Calu3 (cell line): ENCODE measurements around the gene PLPPR5. TPM values are rescaled to one million over a fixed set of nuclear protein-coding genes. Genes with fewer than 3 reads are reported as not detected.

Experiments
- BruUV-seq: library from RNA; stranded (reverse); fragments of 400-500 nt; replicated peaks from 2 replicates; lab custom pipeline; 2021; lab: Mats Ljungman, UMichigan
- CTCF ChIA-PET: fragments of 300-600 bp; sonication (Branson Sonifier 250); formaldehyde crosslinking; loops from one replicate; lab custom pipeline; 2022; ENCODE audit warnings: antibody characterized with exemption; lab: Charles Lee
- DNase-seq: peaks from one replicate; pipeline ENCODE4 v3.0.0; 2022
- H3K27ac Mint-ChIP-seq: one replicate; pipeline ENCODE4 v1.8.0; 2022; ENCODE audit warnings: mixed read lengths; ENCODE audit not compliant: unreplicated experiment
- H3K27me3 Mint-ChIP-seq: one replicate; pipeline ENCODE4 v1.8.0; 2022; ENCODE audit warnings: mixed read lengths; ENCODE audit not compliant: unreplicated experiment
- H3K36me3 Mint-ChIP-seq: one replicate; pipeline ENCODE4 v1.8.0; 2022; ENCODE audit warnings: mild to moderate bottlenecking, moderate library complexity, mixed read lengths; ENCODE audit not compliant: insufficient read depth, unreplicated experiment
- H3K4me1 Mint-ChIP-seq: one replicate; pipeline ENCODE4 v1.8.0; 2022; ENCODE audit warnings: mild to moderate bottlenecking, low read depth, mixed read lengths; ENCODE audit not compliant: unreplicated experiment
- H3K4me3 Mint-ChIP-seq: one replicate; pipeline ENCODE4 v1.8.0; 2022; ENCODE audit warnings: mild to moderate bottlenecking, low read depth, moderate library complexity, mixed read lengths; ENCODE audit not compliant: unreplicated experiment
- H3K9me3 Mint-ChIP-seq: one replicate; pipeline ENCODE4 v1.8.0; 2022; ENCODE audit warnings: low read depth, mixed read lengths; ENCODE audit not compliant: unreplicated experiment
- CTCF ChIP-seq: fragments of 200-600 bp; IDR thresholded peaks from one replicate; pipeline ENCODE4 v1.8.0; 2022; ENCODE audit warnings: antibody characterized with exemption; ENCODE audit not compliant: unreplicated experiment
- intact Hi-C: fragments of 100-400 bp; cut with micrococcal nuclease; formaldehyde crosslinking; loops from one replicate; pipeline ENCODE4 v1.10.0; 2022; ENCODE audit not compliant: unreplicated experiment
- total RNA-seq: library from RNA; stranded (reverse); gene quantifications from 2 replicates; pipeline ENCODE4 v1.2.3, GENCODE V29; 2022

Gene PLPPR5
- total RNA-seq, 1 experiment from 2014 or later, result not detected

- Mint-ChIP-seq H3K36me3 (no peaks in the 10 kb centered on the region), H3K4me3 (no peak overlapping the region), H3K9me3 (no peaks in the 10 kb centered on the region), H3K4me1 (no peaks in the 10 kb centered on the region), H3K27ac (no peak overlapping the region), H3K27me3 (no peaks in the 10 kb centered on the region)
- CTCF ChIA-PET, result no interaction called here
- DNase-seq, result no peak
- intact Hi-C loops, result no loop called here
- no peak for TF ChIP-seq CTCF
- no TSS peak for BruUV-seq
Measured at GRCh38 chr1:98969798-98970490, 34.7 kb downstream of the PLPPR5 start.

DNA sequence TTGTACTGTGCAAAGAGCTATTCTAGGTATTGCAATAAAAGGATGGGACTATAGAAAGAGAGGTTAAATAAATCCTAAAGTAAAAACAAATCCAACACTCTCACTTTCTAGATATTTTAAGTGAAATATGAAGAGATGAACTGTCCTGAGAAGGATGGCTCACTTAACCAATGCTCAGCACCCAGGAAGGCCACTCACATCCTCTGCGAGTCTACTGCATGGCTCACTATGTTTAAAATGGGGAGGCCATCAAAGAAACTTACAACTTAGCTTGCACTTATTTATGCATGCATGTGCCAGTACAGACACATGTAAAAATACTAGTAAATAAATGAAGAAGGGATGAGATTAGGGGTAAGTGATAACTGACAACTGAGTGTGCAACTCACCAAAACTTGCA lies 37.5 kb downstream of the PLPPR5 start:
- BruUV-seq, result no TSS peak
- no peak for TF ChIP-seq CTCF
- Mint-ChIP-seq H3K9me3 (no peaks in the 10 kb centered on the region), H3K4me3 (no peak overlapping the region), H3K27me3 (no peaks in the 10 kb centered on the region), H3K36me3 (no peaks in the 10 kb centered on the region), H3K4me1 (no peaks in the 10 kb centered on the region), H3K27ac (no peak overlapping the region)
- DNase-seq, result no peak
- CTCF ChIA-PET, result no interaction called here
- intact Hi-C loops, result no loop called here

GRCh38 chr1:98965394-98965793 lies 39.3 kb downstream of the PLPPR5 start:
- H3K9me3 Mint-ChIP-seq, result no peaks in the 10 kb centered on the region
- H3K27ac Mint-ChIP-seq, result no peak overlapping the region
- no peak for DNase-seq
- intact Hi-C loops, result no loop called here
- CTCF ChIA-PET, result no interaction called here
- H3K27me3 Mint-ChIP-seq, result no peaks in the 10 kb centered on the region
- no peaks in the 10 kb centered on the region for H3K4me1 Mint-ChIP-seq
- no TSS peak for BruUV-seq
- H3K4me3 Mint-ChIP-seq, result no peak overlapping the region
- H3K36me3 Mint-ChIP-seq, result no peaks in the 10 kb centered on the region
- no peak for TF ChIP-seq CTCF

DNA sequence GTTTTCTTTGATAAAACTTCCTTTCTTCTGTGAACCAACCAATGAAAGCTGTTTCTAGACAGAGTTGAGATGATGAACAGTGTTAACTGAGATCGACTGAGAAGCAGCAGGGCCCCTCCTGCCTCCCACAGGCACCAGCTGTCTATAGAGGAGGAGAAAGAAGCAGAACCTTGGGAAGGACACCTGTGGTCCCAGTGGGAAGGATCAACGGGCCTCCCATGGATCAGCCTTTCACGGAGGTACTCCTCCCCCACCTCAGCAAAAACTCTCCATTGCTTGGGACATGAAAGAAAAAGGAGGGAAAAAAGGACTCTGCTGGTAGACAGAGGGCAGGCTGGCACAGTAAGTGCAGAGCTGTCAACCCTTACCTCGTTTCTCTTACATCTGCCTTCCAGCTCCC lies 40.5 kb downstream of the PLPPR5 start:
- TF ChIP-seq CTCF, result no peak
- BruUV-seq, result no TSS peak
- no peaks in the 10 kb centered on the region for H3K4me1 Mint-ChIP-seq
- no peaks in the 10 kb centered on the region for H3K27me3 Mint-ChIP-seq
- no peak overlapping the region for H3K4me3 Mint-ChIP-seq
- intact Hi-C loops, result no loop called here
- no peak for DNase-seq
- no peaks in the 10 kb centered on the region for H3K9me3 Mint-ChIP-seq
- CTCF ChIA-PET, result no interaction called here
- no peak overlapping the region for H3K27ac Mint-ChIP-seq
- H3K36me3 Mint-ChIP-seq, result no peaks in the 10 kb centered on the region
